Measurements from ENCODE around the gene TMEM150C.

GRCh38 chr4:82508011-82508410 lies 53.8 kb downstream of the TMEM150C start:
- TF ChIP-seq EZH2 (IDR thresholded peaks at IDR 0.05; ENCODE audit: insufficient read depth, poor library complexity, severe bottlenecking) (no peak), EZH2phosphoT487 (IDR thresholded peaks at IDR 0.05; ENCODE audit: insufficient read depth, low read depth) (no peak)
